Cardiac fibroblast (primary cell): ENCODE measurements around the gene RPS21.

Source experiments
- DNase-seq, 2 donors: peaks; one replicate each; pipeline versions ENCODE4 v3.0.0 to v3.0.0-alpha.2; 2010; ENCODE audit warnings: low read depth in 2 of 2
- H3K4me3 ChIP-seq, 2 donors: replicated peaks in 1 of 2; 1 replicate in 1 of 2; 2 replicates in 1 of 2; pipeline ENCODE4 v1.5.1; 2011; ENCODE audit warnings: low read depth in 2 of 2, low read length in 2 of 2, mild to moderate bottlenecking in 2 of 2, moderate library complexity in 1 of 2
- TF ChIP-seq, protein P1 (sequence below): IDR thresholded peaks from one replicate; pipeline ENCODE4 v1.5.1; 2011; ENCODE audit warnings: low read depth, mild to moderate bottlenecking, low read length, inconsistent platforms

RPS21 gene

GRCh38 chr20:62357187-62357667 is 29.7 kb upstream of the RPS21 start:
- peak; percentile 75 to 87 for DNase-seq
- TF ChIP-seq, protein P1, sequence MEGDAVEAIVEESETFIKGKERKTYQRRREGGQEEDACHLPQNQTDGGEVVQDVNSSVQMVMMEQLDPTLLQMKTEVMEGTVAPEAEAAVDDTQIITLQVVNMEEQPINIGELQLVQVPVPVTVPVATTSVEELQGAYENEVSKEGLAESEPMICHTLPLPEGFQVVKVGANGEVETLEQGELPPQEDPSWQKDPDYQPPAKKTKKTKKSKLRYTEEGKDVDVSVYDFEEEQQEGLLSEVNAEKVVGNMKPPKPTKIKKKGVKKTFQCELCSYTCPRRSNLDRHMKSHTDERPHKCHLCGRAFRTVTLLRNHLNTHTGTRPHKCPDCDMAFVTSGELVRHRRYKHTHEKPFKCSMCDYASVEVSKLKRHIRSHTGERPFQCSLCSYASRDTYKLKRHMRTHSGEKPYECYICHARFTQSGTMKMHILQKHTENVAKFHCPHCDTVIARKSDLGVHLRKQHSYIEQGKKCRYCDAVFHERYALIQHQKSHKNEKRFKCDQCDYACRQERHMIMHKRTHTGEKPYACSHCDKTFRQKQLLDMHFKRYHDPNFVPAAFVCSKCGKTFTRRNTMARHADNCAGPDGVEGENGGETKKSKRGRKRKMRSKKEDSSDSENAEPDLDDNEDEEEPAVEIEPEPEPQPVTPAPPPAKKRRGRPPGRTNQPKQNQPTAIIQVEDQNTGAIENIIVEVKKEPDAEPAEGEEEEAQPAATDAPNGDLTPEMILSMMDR, result no peak
- H3K4me3 ChIP-seq, result peak overlapping the region in 1 of 2 donors; percentile 9

DNA sequence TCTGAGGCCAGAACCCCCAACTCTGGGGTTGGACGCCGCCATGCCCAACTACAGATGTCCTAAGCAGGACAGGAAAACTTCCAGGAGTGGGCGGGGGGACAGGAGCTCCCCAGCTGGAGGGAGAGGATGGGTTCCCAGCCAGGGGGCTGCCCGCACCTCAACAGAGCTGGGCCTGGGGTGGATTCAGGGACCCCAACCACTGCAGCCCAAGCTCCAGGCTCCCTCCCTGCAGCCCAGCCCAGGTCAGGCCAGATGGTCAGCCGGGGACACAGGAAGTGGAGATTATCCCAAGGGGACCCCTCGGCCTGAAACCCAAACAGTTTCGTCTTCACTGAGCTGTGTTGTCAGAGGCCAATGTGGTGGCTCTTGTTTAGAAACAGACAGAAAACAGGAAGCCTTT is 29.2 kb upstream of the RPS21 start:
- DNase-seq, result peak in 1 of 2 donors; percentile 32
- H3K4me3 ChIP-seq, result peak overlapping the region in 1 of 2 donors; percentile 9
- TF ChIP-seq, protein P1, result no peak

- H3K4me3 ChIP-seq, result no peak overlapping the region
- TF ChIP-seq, protein P1, result no peak
- peak in 1 of 2 donors; percentile 49 for DNase-seq
Measured at GRCh38 chr20:62358171-62359042, 28.5 kb upstream of the RPS21 start.

DNA sequence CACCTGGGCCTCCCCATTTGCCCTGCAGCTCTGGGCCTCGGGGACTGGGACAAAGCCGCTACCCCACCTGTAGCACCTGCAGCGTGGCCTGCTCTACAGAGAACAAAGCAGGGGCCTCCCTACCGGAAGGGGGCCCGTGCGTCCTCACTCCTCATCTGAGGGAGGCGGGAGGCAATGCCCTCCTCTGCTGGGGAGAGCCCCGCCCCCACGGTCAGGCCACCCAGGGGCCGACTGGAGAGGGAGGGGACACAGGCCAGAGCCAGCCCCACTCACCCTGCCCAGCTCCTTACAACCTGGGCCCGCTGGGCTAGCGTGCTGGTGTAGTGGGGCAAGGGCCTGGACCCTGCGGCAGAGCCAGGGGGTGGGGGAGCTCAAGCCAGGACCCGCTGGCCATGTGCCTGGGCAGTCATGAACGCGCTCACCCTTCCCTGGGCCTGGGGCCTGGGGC is 27.8 kb upstream of the RPS21 start:
- TF ChIP-seq, protein P1, result no peak
- DNase-seq, result no peak
- peak overlapping the region in 1 of 2 donors; percentile 21 for H3K4me3 ChIP-seq

GRCh38 chr20:62359491-62360121 is 27.3 kb upstream of the RPS21 start:
- H3K4me3 ChIP-seq, result no peak overlapping the region
- DNase-seq, result peak; percentile 90 to 95
- TF ChIP-seq, protein P1, result no peak

DNA sequence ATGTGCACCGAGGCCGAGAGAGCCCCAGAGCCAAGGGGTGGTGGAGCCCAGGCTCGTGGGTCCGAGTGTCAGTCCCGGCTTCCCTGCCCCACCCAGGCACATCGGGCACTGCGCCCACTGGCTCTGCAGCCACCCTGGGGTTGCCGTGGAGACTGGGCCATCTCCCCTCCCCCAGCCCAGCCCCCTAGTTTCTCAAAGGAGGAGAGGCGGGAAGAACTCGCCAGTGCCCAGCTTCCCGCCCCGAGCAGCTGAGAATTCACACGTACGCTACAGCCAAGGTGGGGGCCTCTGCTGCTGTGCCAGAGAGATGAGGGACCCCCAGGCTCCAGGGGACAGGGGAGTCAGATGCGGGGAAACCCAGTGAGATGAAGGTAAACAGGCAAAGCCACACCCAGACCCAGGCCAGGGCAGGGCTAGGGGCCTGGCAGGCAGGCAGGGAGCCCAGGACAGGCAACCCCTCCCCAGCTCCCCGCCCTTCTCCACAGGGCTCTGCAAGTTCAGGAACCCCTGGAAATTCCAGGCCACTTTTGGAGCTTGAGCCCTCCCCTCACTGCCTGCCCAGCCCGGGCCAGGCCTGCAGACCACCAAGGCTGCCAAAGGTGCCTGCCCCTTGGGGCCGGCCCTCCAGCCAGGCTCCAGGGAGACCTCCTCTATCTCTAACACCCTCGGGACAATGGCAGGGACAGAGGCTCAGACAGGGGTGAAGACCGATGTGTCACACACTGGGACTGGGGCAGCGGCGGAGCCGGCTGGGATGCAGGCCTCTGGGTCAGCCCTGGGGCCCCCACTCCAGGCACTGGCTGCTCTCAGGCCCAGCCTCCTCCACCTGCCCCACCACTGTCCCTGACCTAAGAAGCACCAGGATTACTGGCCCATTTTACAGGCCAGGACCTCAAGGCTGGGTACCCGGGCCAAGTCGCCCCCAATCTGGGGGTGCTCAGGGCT is 25.8 kb upstream of the RPS21 start:
- TF ChIP-seq, protein P1, result no peak
- H3K4me3 ChIP-seq, result no peak overlapping the region
- peak in 1 of 2 donors; percentile 25 for DNase-seq
